Mucosa of gallbladder (tissue), 1 donor: ENCODE results near the gene SPAG16. TPM values are rescaled to one million over a fixed set of nuclear protein-coding genes. Genes with fewer than 3 reads are reported as not detected.

Source experiments
- DNase-seq: peaks from one replicate; pipeline ENCODE4 v3.0.0-alpha.2; 2020; ENCODE audit warnings: low spot score
- total RNA-seq: library from RNA; stranded (reverse); gene quantifications from one replicate; pipeline ENCODE4 v1.2.1, GENCODE V29; 2021
- donor health status: DM: no; HTN: no; CAD: no.

Gene SPAG16
- total RNA-seq, 1 donor from 2014 or later, result 62.7 TPM

GRCh38 chr2:214169281-214169680, 885.0 kb downstream of the SPAG16 start:
- no peak for DNase-seq

- no peak for DNase-seq
Measured at GRCh38 chr2:214169736-214170135, 885.5 kb downstream of the SPAG16 start.

GRCh38 chr2:214174563-214174962, 890.3 kb downstream of the SPAG16 start:
- DNase-seq, result no peak

- no peak for DNase-seq
Measured at GRCh38 chr2:214180071-214180470, 895.8 kb downstream of the SPAG16 start.

GRCh38 chr2:214180686-214181085, 896.4 kb downstream of the SPAG16 start:
- DNase-seq, result no peak

- no peak for DNase-seq
Measured at GRCh38 chr2:214184461-214184860, 900.2 kb downstream of the SPAG16 start.

GRCh38 chr2:214185546-214185945, 901.3 kb downstream of the SPAG16 start:
- no peak for DNase-seq

GRCh38 chr2:214192711-214193110, 908.4 kb downstream of the SPAG16 start:
- no peak for DNase-seq

GRCh38 chr2:214193943-214194342, 909.7 kb downstream of the SPAG16 start:
- DNase-seq, result no peak

GRCh38 chr2:214196260-214196659, 912.0 kb downstream of the SPAG16 start:
- DNase-seq, result no peak

- no peak for DNase-seq
Measured at GRCh38 chr2:214201892-214202291, 917.6 kb downstream of the SPAG16 start.

- no peak for DNase-seq
Measured at GRCh38 chr2:214203214-214203613, 919.0 kb downstream of the SPAG16 start.

GRCh38 chr2:214203744-214204289, 919.6 kb downstream of the SPAG16 start:
- DNase-seq, result no peak

- no peak for DNase-seq
Measured at GRCh38 chr2:214215107-214215506, 930.8 kb downstream of the SPAG16 start.

- no peak for DNase-seq
Measured at GRCh38 chr2:214217136-214217535, 932.9 kb downstream of the SPAG16 start.

- no peak for DNase-seq
Measured at GRCh38 chr2:214217599-214217998, 933.3 kb downstream of the SPAG16 start.

GRCh38 chr2:214220251-214220650, 936.0 kb downstream of the SPAG16 start:
- no peak for DNase-seq

- DNase-seq, result no peak
Measured at GRCh38 chr2:214226061-214226460, 941.8 kb downstream of the SPAG16 start.

GRCh38 chr2:214232271-214232670, 948.0 kb downstream of the SPAG16 start:
- no peak for DNase-seq

GRCh38 chr2:214233164-214233563, 948.9 kb downstream of the SPAG16 start:
- no peak for DNase-seq

- DNase-seq, result no peak
Measured at GRCh38 chr2:214242797-214243196, 958.5 kb downstream of the SPAG16 start.

- DNase-seq, result no peak
Measured at GRCh38 chr2:214244847-214245246, 960.6 kb downstream of the SPAG16 start.

GRCh38 chr2:214246417-214246816, 962.2 kb downstream of the SPAG16 start:
- no peak for DNase-seq

GRCh38 chr2:214247531-214247930, 963.3 kb downstream of the SPAG16 start:
- no peak for DNase-seq
